SIG-M5 treated with dmso at 0.1 percent for 504 hours (cell line): Measurements from ENCODE around the gene SEMA6A.

Experiments used
- DNase-seq: peaks from one replicate; lab custom pipeline; 2025; ENCODE audit not compliant: unreplicated experiment; lab: John Stamatoyannopoulos, UW

The SEMA6A gene

GRCh38 chr5:116410336-116410890 is 164.2 kb downstream of the SEMA6A start:
- DNase-seq: no peak

DNA sequence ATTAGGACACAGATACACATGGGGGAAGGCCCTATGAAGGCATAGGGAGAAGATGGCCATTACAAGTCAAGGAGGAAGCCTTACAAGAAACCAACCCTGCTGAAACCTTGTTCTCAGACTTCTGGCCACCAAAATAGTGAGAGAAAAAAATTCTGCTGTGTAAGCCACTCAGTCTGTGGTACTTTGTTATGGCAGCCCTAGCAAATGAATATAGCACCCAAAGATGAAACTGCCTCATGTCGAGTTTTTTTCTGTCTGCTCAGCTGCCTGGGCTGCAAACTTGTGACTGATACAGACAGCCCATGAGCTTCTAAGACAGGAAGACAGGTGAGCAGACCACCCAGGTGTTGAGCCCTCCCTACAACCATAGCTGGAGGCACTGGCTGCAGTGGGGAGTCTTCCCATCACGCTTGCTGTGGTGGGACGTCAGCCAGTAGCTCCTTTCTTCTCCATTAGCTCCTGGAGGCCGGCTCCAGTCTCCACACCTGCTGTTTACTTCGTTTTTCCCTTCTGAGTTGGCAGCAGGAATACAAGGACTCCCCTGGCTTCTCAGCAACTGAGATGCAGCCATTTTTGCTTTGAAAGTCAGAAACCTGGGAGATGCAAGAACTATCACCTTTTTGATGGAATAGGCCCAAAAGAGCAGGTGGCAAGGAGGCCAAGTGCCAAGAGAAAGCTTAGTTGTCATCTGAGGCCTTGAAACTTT is 164.9 kb downstream of the SEMA6A start:
- no peak for DNase-seq

DNA sequence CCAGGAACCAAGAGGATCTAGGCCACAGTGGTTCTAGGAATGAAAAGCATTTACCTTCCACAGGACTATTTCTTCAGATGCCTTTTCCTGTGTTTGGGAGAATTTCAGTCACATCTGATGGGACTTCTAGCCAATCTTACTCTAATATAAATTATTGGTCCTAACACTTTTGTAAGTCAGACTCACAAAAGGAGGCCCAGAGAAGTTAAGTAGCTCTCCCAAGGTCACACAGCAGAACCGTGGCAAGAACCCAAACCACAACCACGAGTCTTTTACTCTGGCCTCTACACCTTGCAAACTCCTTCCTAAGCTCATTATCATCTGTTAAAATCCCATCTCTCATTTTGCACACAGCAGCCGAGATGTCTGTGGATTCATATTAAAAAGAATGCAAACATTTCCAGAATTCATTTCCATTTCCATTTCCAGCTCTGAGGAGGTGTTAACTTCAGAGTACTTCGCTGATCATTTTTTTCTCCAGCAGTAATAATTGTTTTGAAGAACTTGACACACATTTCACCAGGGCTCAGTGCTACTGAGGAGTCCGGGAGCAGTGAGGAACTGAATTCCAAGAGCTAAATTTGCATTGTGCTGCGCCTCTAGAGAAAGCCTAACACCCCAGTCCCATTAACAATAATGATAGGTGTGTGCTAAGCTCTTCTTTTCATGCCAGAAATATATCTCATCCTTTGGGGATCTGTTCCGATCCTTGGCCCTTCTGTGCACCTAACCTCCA is 168.1 kb downstream of the SEMA6A start:
- DNase-seq: no peak

DNA sequence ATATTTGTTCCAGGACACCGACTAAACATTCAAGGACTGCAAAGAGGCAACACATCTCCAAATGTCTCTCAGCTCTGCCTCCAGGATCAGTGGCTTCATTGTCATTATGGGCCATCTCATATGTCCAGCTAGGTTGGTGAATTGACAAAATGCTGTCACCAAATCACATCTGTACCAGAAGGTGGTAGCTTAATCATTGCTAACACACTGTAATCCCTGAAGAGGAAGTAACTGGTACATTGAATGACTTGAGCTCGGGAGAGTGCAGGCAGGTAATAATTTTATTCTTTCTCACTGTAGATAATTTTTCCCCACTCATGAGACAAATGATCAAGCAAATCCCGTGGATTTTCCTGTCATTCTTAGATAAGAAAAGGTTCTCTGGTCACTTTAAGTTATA is 169.8 kb downstream of the SEMA6A start:
- no peak for DNase-seq

DNA sequence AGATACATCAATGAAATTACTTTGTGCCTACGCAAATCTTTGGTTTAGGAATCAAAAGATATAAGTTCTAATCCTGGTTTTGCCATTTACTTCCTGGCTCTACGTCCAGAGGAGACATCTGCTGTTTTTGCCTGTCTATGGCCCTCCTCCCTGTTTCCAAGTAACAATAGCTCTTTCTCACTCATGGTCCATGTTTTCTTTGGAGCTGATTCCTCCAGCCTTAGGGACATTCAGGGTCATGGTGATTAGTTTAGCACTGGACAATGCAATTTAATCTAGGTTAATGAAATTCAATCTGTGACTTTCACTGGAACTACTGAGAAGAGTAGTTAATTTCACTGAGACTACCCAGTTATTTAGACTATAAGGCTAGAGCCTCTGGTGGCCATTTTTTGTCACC is 170.6 kb downstream of the SEMA6A start:
- no peak for DNase-seq

GRCh38 chr5:116402235-116402634 is 172.4 kb downstream of the SEMA6A start:
- DNase-seq: no peak

DNA sequence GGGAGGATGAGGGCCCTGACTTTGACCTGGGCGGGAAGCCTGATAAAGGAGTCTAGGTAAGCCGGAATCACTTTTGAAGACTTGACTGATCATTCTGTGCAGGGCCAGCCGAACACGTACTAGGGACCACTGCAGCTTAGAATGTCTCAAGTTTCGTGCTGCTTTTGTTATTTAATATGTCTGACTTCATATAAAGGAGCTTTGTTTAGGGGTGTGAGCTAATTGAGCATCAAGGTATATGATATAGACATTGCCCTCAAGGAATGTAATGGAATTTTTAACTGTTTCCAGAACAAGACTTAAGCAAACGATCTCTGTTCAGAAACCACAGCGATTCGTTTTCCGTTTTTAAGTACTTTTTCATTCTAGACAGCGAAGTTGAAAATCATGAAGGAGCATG is 173.0 kb downstream of the SEMA6A start:
- DNase-seq: no peak

- no peak for DNase-seq
Measured at GRCh38 chr5:116396476-116397099, 178.0 kb downstream of the SEMA6A start.

GRCh38 chr5:116395631-116396203 is 178.9 kb downstream of the SEMA6A start:
- DNase-seq: no peak

DNA sequence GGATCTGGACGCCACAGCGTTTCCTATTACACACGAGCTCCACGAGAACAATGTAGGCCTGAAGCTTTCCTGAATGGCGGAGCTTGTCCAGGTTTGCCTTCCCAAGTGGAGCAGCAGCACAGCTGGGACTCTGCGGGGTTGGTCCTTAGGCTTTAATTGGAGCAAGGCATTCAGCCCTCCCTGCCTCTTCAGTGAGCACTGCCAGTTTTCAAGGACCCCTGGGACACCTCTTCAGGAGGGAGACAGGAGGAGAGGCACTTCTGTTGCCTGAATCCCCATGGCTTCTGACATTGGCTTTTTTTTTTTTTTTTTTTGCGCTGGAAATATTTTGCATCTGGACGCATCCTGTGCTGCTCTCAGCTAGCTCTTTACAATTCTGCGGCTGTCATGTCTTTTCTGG is 179.4 kb downstream of the SEMA6A start:
- no peak for DNase-seq

GRCh38 chr5:116394186-116394867 is 180.3 kb downstream of the SEMA6A start:
- DNase-seq: no peak
